ENCODE results near the gene INMT. TPM values are rescaled to one million over a fixed set of nuclear protein-coding genes. Genes with fewer than 3 reads are reported as not detected.

Gene INMT
- total and polyA plus RNA-seq, 2 experiments from 2014 or later: 0.98 to 4.9 TPM

DNA sequence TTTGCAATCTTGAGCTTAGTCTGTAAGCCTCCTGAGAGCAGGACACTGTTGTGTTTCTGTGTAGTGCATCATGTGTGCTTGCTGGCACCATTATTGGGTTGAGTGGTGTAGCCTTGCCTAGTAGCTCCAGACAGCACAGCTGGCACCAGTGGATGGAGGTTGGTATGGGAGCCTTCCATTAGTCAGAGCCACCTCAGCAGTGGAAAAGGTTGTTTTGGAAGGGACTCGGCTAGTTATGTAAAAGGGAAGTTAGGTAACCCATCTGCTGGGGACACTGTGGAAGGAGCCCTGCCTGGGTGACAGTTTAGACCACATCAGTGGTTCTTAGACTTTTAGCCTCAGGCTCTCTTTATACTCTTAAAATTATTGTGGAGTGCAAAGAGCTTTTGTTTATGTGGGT lies 35.6 kb downstream of the INMT start:
- Histone ChIP-seq H3K27ac (no peak overlapping the region), H3K36me3 (no peaks in the 10 kb centered on the region), H3K27me3 (no peaks in the 10 kb centered on the region), H3K4me3 (no peak overlapping the region), H3K9me3 (ENCODE audit: low read depth) (no peaks in the 10 kb centered on the region), H3K4me1 (ENCODE audit: low read depth) (peaks cover 2% of the 10 kb centered on the region)
- no peak for TF ChIP-seq CTCF (IDR thresholded peaks at IDR 0.05; ENCODE audit: low read depth, low read length)
- DNase-seq (ENCODE audit: low read depth in 1 of 2, low spot score in 1 of 2): no peak

GRCh38 chr7:30788640-30789333 lies 36.9 kb downstream of the INMT start:
- no peaks in the 10 kb centered on the region for H3K4me1 ChIP-seq (ENCODE audit: low read depth)
- no peak overlapping the region for H3K4me3 ChIP-seq
- no peak overlapping the region for H3K27ac ChIP-seq
- TF ChIP-seq CTCF (IDR thresholded peaks at IDR 0.05; ENCODE audit: low read depth, low read length): no peak
- no peaks in the 10 kb centered on the region for H3K9me3 ChIP-seq (ENCODE audit: low read depth)
- H3K36me3 ChIP-seq: no peaks in the 10 kb centered on the region
- DNase-seq (ENCODE audit: low read depth in 1 of 2, low spot score in 1 of 2): no peak
- no peaks in the 10 kb centered on the region for H3K27me3 ChIP-seq

DNA sequence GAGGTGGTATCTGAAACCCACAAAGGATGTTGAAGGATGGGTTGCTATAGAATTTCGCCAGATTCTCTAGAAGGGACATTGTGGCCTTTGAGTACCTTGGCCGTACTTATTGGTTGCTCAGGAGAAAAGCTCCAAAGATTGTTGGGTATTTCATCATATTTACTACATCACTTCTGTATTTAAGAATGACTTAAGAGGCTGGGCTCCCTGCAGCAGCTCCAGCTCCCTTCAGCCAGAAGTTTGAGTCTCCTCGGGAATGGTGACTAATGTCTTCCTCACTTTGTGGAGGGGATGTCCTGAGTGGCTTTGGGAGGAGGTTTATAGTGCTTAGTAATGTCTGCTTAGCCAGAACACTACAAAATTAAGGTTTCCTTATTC lies 37.4 kb downstream of the INMT start:
- Histone ChIP-seq H3K27ac (no peak overlapping the region), H3K4me1 (ENCODE audit: low read depth) (no peaks in the 10 kb centered on the region), H3K27me3 (no peaks in the 10 kb centered on the region), H3K9me3 (ENCODE audit: low read depth) (no peaks in the 10 kb centered on the region), H3K4me3 (no peak overlapping the region), H3K36me3 (no peaks in the 10 kb centered on the region)
- peak in 1 of 2 donors; percentile 82 for DNase-seq (ENCODE audit: low read depth in 1 of 2, low spot score in 1 of 2)
- no peak for TF ChIP-seq CTCF (IDR thresholded peaks at IDR 0.05; ENCODE audit: low read depth, low read length)

DNA sequence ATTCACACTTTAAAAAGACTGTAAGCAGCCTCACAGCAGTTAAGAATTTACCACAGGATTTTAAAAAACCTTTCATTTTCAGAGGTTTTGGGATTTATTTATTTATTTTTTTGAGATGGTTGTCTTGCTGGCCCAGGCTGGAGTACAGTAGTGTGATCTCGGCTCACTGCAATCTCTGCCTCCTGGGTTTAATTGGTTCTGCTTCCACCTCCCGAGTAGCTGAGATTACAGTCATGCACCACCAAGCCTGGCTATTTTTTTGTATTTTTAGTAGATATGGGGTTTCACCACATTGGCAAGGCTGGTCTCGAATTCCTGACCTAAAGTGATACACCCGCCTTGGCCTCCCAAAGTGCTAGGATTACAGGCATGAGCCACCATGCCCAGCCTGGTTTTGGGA lies 38.4 kb downstream of the INMT start:
- Histone ChIP-seq H3K27ac (no peak overlapping the region), H3K27me3 (no peaks in the 10 kb centered on the region), H3K9me3 (ENCODE audit: low read depth) (no peaks in the 10 kb centered on the region), H3K36me3 (no peaks in the 10 kb centered on the region), H3K4me3 (no peak overlapping the region), H3K4me1 (ENCODE audit: low read depth) (no peaks in the 10 kb centered on the region)
- TF ChIP-seq CTCF (IDR thresholded peaks at IDR 0.05; ENCODE audit: low read depth, low read length): no peak
- DNase-seq (ENCODE audit: low read depth in 1 of 2, low spot score in 1 of 2): no peak

- Histone ChIP-seq H3K27ac (no peak overlapping the region), H3K36me3 (no peaks in the 10 kb centered on the region), H3K9me3 (ENCODE audit: low read depth) (no peaks in the 10 kb centered on the region), H3K4me1 (ENCODE audit: low read depth) (no peaks in the 10 kb centered on the region), H3K4me3 (no peak overlapping the region), H3K27me3 (no peaks in the 10 kb centered on the region)
- DNase-seq (ENCODE audit: low read depth in 1 of 2, low spot score in 1 of 2): peak in 1 of 2 donors; percentile 16
- peak; percentile 17 for TF ChIP-seq CTCF (IDR thresholded peaks at IDR 0.05; ENCODE audit: low read depth, low read length)
Measured at GRCh38 chr7:30791114-30791513, 39.2 kb downstream of the INMT start.

All from cardiac muscle cell (in vitro differentiated cells and primary cell).